GM13976 (cell line): ENCODE data around the gene AGXT2.

ENCODE experiments used
- DNase-seq: peaks from one replicate; pipeline ENCODE4 v3.0.0; 2012; ENCODE audit warnings: low spot score
- CTCF ChIP-seq: IDR thresholded peaks from 2 replicates; pipeline ENCODE4 v1.5.1; 2012; ENCODE audit warnings: borderline replicate concordance, mild to moderate bottlenecking; ENCODE audit not compliant: insufficient read depth; ENCODE audit errors: extremely low read depth, missing control alignments, control extremely low read depth
- in situ Hi-C: fragments of 300-500 bp; cut with MboI; formaldehyde crosslinking; loops from one replicate; pipeline ENCODE4 v1.12.0; 2022; ENCODE audit warnings: low sequenced_read_pairs, mixed read lengths, inconsistent platforms; ENCODE audit not compliant: unreplicated experiment

Gene AGXT2

GRCh38 chr5:35059251-35059650 lies 11.5 kb upstream of the AGXT2 start:
- DNase-seq = no peak
- in situ Hi-C loops = no loop called here

GRCh38 chr5:35058374-35058788 lies 10.6 kb upstream of the AGXT2 start:
- TF ChIP-seq CTCF = no peak
- peak; percentile 13 for DNase-seq
- in situ Hi-C loops = no loop called here

More at GRCh38 chr5:35059251-35059650, 11.5 kb upstream of the AGXT2 start:
- TF ChIP-seq CTCF = no peak

GRCh38 chr5:35056686-35057085 lies 8.9 kb upstream of the AGXT2 start:
- TF ChIP-seq CTCF = no peak
- in situ Hi-C loops = no loop called here

GRCh38 chr5:35052838-35053237 lies 5.1 kb upstream of the AGXT2 start:
- TF ChIP-seq CTCF = no peak
- DNase-seq = no peak
- in situ Hi-C loops = no loop called here

More at GRCh38 chr5:35056686-35057085, 8.9 kb upstream of the AGXT2 start:
- no peak for DNase-seq

GRCh38 chr5:35050541-35051126 lies 2.9 kb upstream of the AGXT2 start:
- in situ Hi-C loops = no loop called here
- no peak for TF ChIP-seq CTCF
- DNase-seq = no peak

GRCh38 chr5:35048910-35049309 lies 1.2 kb upstream of the AGXT2 start:
- TF ChIP-seq CTCF = no peak
- DNase-seq = no peak
- in situ Hi-C loops = no loop called here
